CD14-positive monocyte (primary cell): ENCODE results near the gene FTL. TPM values are rescaled to one million over a fixed set of nuclear protein-coding genes. Genes with fewer than 3 reads are reported as not detected.

ENCODE experiments used
- DNase-seq, 3 donors: peaks; one replicate each; pipeline ENCODE4 v3.0.0-alpha.2; 2011 to 2022
- H2AFZ ChIP-seq: 2 replicates; pipeline ENCODE4 v1.6.0; 2012; ENCODE audit warnings: mild to moderate bottlenecking, low read depth, low read length, inconsistent platforms; ENCODE audit not compliant: insufficient read depth, poor library complexity, severe bottlenecking
- H3K27ac ChIP-seq, 2 donors: 1 replicate in 1 of 2; 2 replicates in 1 of 2; pipeline ENCODE4 v1.5.1; 2012 to 2013; ENCODE audit warnings: low read length in 2 of 2, control low read depth in 1 of 2, inconsistent platforms in 1 of 2, low read depth in 1 of 2, mild to moderate bottlenecking in 1 of 2
- H3K27me3 ChIP-seq, 2 donors: one replicate each; pipeline versions ENCODE4 v1.6.0 to v1.6.1; 2011 to 2013; ENCODE audit warnings: low read length in 2 of 2; ENCODE audit not compliant: control insufficient read depth in 2 of 2, insufficient read depth in 2 of 2
- H3K36me3 ChIP-seq, 2 donors: replicated peaks in 1 of 2; 1 replicate in 1 of 2; 2 replicates in 1 of 2; pipeline versions ENCODE4 v1.5.1 to v1.6.1; 2012 to 2013; ENCODE audit warnings: low read length in 2 of 2, control low read depth in 1 of 2, inconsistent platforms in 1 of 2, mild to moderate bottlenecking in 1 of 2; ENCODE audit not compliant: insufficient read depth in 2 of 2, control insufficient read depth in 1 of 2
- H3K4me1 ChIP-seq, 2 donors: 1 replicate in 1 of 2; 2 replicates in 1 of 2; pipeline versions ENCODE4 v1.5.1 to v1.6.1; 2012 to 2013; ENCODE audit warnings: low read length in 2 of 2, control low read depth in 1 of 2, inconsistent platforms in 1 of 2, mild to moderate bottlenecking in 1 of 2, moderate library complexity in 1 of 2; ENCODE audit not compliant: insufficient read depth in 2 of 2, control insufficient read depth in 1 of 2
- H3K4me2 ChIP-seq: replicated peaks from 2 replicates; pipeline ENCODE3; 2012; ENCODE audit warnings: low read length, moderate library complexity, mild to moderate bottlenecking; ENCODE audit not compliant: poor library complexity, severe bottlenecking; ENCODE audit errors: extremely low read depth
- H3K4me3 ChIP-seq, 3 experiments: fragments of 200-600 bp in 1 of 3; sonication (generic) in 1 of 3; replicated peaks in 1 of 3; 1 replicate in 2 of 3; 2 replicates in 1 of 3; pipeline ENCODE4 v1.5.1; 2011 to 2013; ENCODE audit warnings: low read length in 3 of 3, mild to moderate bottlenecking in 3 of 3, control low read depth in 2 of 3, low read depth in 2 of 3, inconsistent platforms in 1 of 3, moderate library complexity in 1 of 3
- H3K79me2 ChIP-seq: 2 replicates; pipeline ENCODE4 v1.6.0; 2012; ENCODE audit warnings: mild to moderate bottlenecking, control low read depth, inconsistent platforms, low read length, moderate library complexity; ENCODE audit not compliant: insufficient read depth
- H3K9ac ChIP-seq: 2 replicates; pipeline ENCODE4 v1.6.0; 2017; ENCODE audit warnings: low read length, mild to moderate bottlenecking; ENCODE audit not compliant: insufficient read depth, poor library complexity, severe bottlenecking
- H3K9me3 ChIP-seq, 2 donors: replicated peaks in 1 of 2; 1 replicate in 1 of 2; 2 replicates in 1 of 2; pipeline versions ENCODE4 v1.5.1 to v1.6.1; 2012 to 2013; ENCODE audit warnings: low read length in 2 of 2, control low read depth in 1 of 2; ENCODE audit not compliant: control insufficient read depth in 1 of 2, insufficient read depth in 1 of 2
- H4K20me1 ChIP-seq: 2 replicates; pipeline ENCODE4 v1.6.0; 2012; ENCODE audit warnings: mild to moderate bottlenecking, low read length, control low read depth, moderate library complexity; ENCODE audit not compliant: insufficient read depth
- H3K27ac Mint-ChIP-seq, 7 donors: one replicate each; pipeline ENCODE4 v1.8.0; 2020; ENCODE audit warnings: mild to moderate bottlenecking in 7 of 7, mixed read lengths in 7 of 7, moderate library complexity in 6 of 7, inconsistent platforms in 2 of 7
- H3K27me3 Mint-ChIP-seq, 3 donors: one replicate each; pipeline ENCODE4 v1.8.0; 2021 to 2022; ENCODE audit warnings: low read depth in 3 of 3, mild to moderate bottlenecking in 3 of 3, mixed read lengths in 3 of 3, moderate library complexity in 3 of 3, inconsistent platforms in 1 of 3
- H3K36me3 Mint-ChIP-seq, 2 donors: one replicate each; pipeline ENCODE4 v1.8.0; 2020; ENCODE audit warnings: mixed read lengths in 2 of 2, inconsistent platforms in 1 of 2, mild to moderate bottlenecking in 1 of 2
- H3K4me1 Mint-ChIP-seq: one replicate; pipeline ENCODE4 v1.8.0; 2020; ENCODE audit warnings: mild to moderate bottlenecking, mixed read lengths
- H3K4me3 Mint-ChIP-seq, 2 donors: one replicate each; pipeline ENCODE4 v1.8.0; 2020; ENCODE audit warnings: mild to moderate bottlenecking in 2 of 2, mixed read lengths in 2 of 2, moderate library complexity in 1 of 2
- H3K9me3 Mint-ChIP-seq, 7 donors: one replicate each; pipeline ENCODE4 v1.8.0; 2020 to 2022; ENCODE audit warnings: mixed read lengths in 7 of 7, mild to moderate bottlenecking in 6 of 7, moderate library complexity in 6 of 7, inconsistent platforms in 2 of 7
- CTCF ChIP-seq: fragments of 200-600 bp; IDR thresholded peaks from one replicate; pipeline ENCODE4 v1.8.0; 2022; ENCODE audit warnings: antibody characterized with exemption, mild to moderate bottlenecking
- WGBS: methylation state at CpG from one replicate; pipeline ENCODE4 v1.1.5; 2013; ENCODE audit warnings: missing lambda C conversion rate; ENCODE audit not compliant: insufficient coverage; 5-methylcytosine and 5-hydroxymethylcytosine counted together
- intact Hi-C, 2 donors: fragments of 100-400 bp; cut with micrococcal nuclease; formaldehyde crosslinking; loops; one replicate each; pipeline versions ENCODE4 v1.15.0 to v1.15.1; 2023
- polyA minus RNA-seq: library from RNA; depleted of rRNA, polyadenylated mRNA; stranded (reverse); fragments of >200 nt; gene quantifications from 2 replicates; pipeline ENCODE4 v1.2.3, GENCODE V29; 2012
- polyA plus RNA-seq, 3 donors: library from polyadenylated mRNA; depleted of rRNA in 1 of 3; unstranded in 2 of 3; stranded (reverse) in 1 of 3; fragments of 300-500 nt in 2 of 3; fragments of >200 nt in 1 of 3; fragmentation: Illumina TruSeq in 2 of 3; gene quantifications; 1 replicate in 2 of 3; 2 replicates in 1 of 3; pipeline ENCODE4 v1.2.3, GENCODE V29; 2012 to 2021
- total RNA-seq, 12 experiments: library from RNA in 1 of 12; stranded (reverse) in 1 of 12; fragments of 120-200 nt in 1 of 12; gene quantifications; one replicate each; pipeline ENCODE4 v1.2.4 and lab custom pipeline; 2013 to 2026; ENCODE audit warnings: mixed read lengths in 6 of 12, inconsistent platforms in 1 of 12

Gene FTL
- total RNA-seq (2013) = 8,685 TPM
- polyA plus RNA-seq = over 10,000 TPM in 2 of 3 donors, 1,000 to 10,000 TPM in 1; 4,468 to 26,681 (median 23,650) TPM
- polyA minus RNA-seq = 2,649 and 5,469 TPM in 2 replicates
- total RNA-seq (lab: John Stamatoyannopoulos, UW) = 2,465 to 6,091 (median 3,368) reads per million in 11 experiments

DNA sequence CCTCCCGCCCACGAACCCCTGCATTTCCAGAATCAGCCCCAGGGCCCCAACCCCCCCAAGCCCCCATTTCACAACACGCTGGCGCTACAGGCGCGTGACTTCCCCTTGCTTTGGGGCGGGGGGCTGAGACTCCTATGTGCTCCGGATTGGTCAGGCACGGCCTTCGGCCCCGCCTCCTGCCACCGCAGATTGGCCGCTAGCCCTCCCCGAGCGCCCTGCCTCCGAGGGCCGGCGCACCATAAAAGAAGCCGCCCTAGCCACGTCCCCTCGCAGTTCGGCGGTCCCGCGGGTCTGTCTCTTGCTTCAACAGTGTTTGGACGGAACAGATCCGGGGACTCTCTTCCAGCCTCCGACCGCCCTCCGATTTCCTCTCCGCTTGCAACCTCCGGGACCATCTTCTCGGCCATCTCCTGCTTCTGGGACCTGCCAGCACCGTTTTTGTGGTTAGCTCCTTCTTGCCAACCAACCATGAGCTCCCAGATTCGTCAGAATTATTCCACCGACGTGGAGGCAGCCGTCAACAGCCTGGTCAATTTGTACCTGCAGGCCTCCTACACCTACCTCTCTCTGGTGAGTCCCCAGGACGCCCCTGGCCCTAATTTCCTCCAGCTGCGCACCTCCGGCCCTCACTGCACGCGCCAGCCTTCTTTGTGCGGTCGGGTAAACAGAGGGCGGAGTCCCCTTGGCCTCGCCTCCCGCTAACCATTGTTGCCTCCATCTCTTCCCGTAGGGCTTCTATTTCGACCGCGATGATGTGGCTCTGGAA, at the start of gene FTL:
TSS of gene FTL (plus strand) at position 270 of the 766 bp plus-strand sequence. CDS start at position 469, 199 bp downstream.
- Mint-ChIP-seq H3K4me3 (peak within 1 kb of the TSS; percentile 99 to 100), H3K27ac (peak within 1 kb of the TSS; percentile 95 to 99 (median 97)), H3K27me3 (peaks cover 0 to 14% (median 0%) of the 10 kb centered on the region in 3 donors), H3K36me3 (peaks cover 37 to 46% of the 10 kb centered on the region in 2 donors), H3K4me1 (peaks cover 68% of the 10 kb centered on the region), H3K9me3 (peaks cover 0 to 10% (median 0%) of the 10 kb centered on the region in 7 donors)
- Histone ChIP-seq H3K4me1 (peaks cover 74 to 81% of the 10 kb centered on the region in 2 donors), H3K36me3 (peaks cover 17 to 32% of the 10 kb centered on the region in 2 donors), H3K27me3 (no peaks in the 10 kb centered on the region), H2AFZ (peak within 1 kb of the TSS; percentile 24), H4K20me1 (peaks cover 34% of the 10 kb centered on the region), H3K9me3 (no peaks in the 10 kb centered on the region), H3K9ac (peak within 1 kb of the TSS; percentile 77), H3K4me2 (peak within 1 kb of the TSS; percentile 96), H3K27ac (peak within 1 kb of the TSS; percentile 88 to 96), H3K4me3 (peak within 1 kb of the TSS; percentile 86 to 99 (median 89)), H3K79me2 (peaks cover 65% of the 10 kb centered on the region)
- 0% methylated on average over 47 of the region's 52 CpGs for WGBS
- intact Hi-C loops = loop anchor here (5.0 to 10.0 kb wide), 2 partner anchors 328 to 330 kb away; partner anchors contain the start of gene DBP (in 2 of the 2)
- DNase-seq = peak; percentile 98 to 99 (median 99)
- no peak for TF ChIP-seq CTCF

DNA sequence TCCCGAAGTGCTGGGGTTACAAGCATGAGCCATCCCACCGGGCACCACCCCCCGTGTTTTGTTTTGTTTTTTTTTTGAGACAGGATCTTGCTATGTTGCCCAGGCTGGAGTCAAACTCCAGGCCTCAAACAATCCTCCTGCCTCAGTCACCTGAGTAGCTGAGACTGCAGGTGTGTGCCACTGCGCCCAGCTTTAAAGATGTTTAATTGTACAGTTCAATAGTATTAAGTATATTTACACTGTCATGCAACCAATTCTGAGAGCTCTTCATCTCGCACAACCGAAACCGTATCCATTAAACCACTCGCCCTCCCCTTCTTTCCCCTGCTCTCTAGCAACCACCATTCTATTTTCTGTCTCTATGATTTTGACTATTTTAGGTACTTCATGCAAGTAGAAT, 49.4 kb upstream of the FTL start:
- H4K20me1 ChIP-seq = no peaks in the 10 kb centered on the region
- H2AFZ ChIP-seq = no peak overlapping the region
- no peak for TF ChIP-seq CTCF
- 54% methylated on average over 2 of the region's 8 CpGs for WGBS
- no peaks in the 10 kb centered on the region for H3K79me2 ChIP-seq
- peaks cover 68 to 82% of the 10 kb centered on the region in 2 donors for H3K36me3 ChIP-seq
- no peaks in the 10 kb centered on the region for H3K9me3 ChIP-seq
- H3K27me3 Mint-ChIP-seq = peaks cover 0 to 2% (median 0%) of the 10 kb centered on the region in 3 donors
- no peaks in the 10 kb centered on the region for H3K4me1 Mint-ChIP-seq
- H3K9ac ChIP-seq = no peak overlapping the region
- H3K27me3 ChIP-seq = no peaks in the 10 kb centered on the region
- intact Hi-C loops = no loop called here
- H3K4me2 ChIP-seq = no peak overlapping the region
- DNase-seq = no peak
- peak overlapping the region in 2 of 7 donors; percentile 51 to 71 for H3K27ac Mint-ChIP-seq
- H3K4me3 Mint-ChIP-seq = no peak overlapping the region
- H3K4me3 ChIP-seq = no peak overlapping the region
- no peak overlapping the region for H3K27ac ChIP-seq
- H3K36me3 Mint-ChIP-seq = peaks cover 59 to 90% of the 10 kb centered on the region in 2 donors
- H3K9me3 Mint-ChIP-seq = peaks cover 0 to 5% (median 0%) of the 10 kb centered on the region in 7 donors
- H3K4me1 ChIP-seq = no peaks in the 10 kb centered on the region
